GM19351 (cell line): ENCODE results near the gene PCNP.
"Not testable (repeated sequence)": the region's sequence is repeated elsewhere in the genome, so short reads cannot be mapped to it uniquely, and the experiment has no call there.

Source experiments
- ATAC-seq: cut with Tn5 transposase; IDR thresholded peaks from one replicate; pipeline ENCODE4 v1.9.1; 2021; ENCODE audit warnings: mild to moderate bottlenecking, moderate library complexity; ENCODE audit not compliant: unreplicated experiment

PCNP gene

DNA sequence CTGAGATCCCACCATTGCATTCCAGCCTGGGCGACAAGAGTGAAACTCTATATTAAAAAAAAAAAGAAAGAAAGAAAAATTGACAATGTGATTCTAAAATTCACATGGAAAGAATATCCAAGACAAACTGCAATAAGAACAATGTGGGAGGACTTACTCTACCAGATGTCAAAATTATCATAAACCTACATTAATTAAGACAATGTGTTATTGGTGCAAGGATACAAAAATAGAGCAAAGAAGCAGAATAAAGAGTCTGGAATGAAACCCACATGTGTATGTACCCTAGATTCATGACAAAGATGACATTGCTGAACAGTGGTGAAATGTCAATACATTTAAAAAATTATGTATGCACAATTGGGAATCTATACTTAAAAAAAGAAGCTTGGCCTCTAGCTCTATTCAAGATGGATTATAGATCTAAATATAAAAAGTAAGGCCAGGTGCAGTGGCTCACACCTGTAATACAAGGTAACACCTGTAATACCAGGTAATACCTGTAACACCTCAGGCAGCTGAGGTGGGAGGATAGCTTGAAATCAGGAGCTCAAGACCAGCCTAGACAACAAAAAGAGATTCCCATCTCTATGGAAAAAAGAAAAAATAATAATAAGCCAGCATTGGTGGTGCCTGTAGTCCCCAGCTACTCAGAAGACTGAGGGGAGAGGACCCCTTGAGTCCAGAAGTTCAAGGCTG lies 57.3 kb downstream of the PCNP start:
- no peak for ATAC-seq

DNA sequence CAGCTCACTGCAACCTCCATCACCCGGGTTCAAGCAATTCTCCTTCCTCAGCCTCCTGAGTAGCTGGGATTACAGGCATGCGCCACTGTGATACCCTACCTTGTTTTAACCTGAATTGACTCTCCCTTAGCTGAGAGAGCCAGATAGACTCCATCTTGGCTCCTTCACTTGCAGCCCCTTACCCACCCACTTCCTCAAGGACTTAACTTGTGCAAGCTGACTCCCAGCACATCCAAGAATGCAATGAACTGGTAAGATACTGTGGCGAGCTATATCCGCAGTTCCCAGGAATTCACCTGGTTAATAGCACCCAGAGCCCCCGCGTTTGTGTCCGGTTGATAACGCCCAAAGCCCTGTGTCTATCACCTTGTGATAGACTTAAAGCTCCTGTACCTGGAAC lies 58.0 kb downstream of the PCNP start:
- ATAC-seq: not testable (repeated sequence)

DNA sequence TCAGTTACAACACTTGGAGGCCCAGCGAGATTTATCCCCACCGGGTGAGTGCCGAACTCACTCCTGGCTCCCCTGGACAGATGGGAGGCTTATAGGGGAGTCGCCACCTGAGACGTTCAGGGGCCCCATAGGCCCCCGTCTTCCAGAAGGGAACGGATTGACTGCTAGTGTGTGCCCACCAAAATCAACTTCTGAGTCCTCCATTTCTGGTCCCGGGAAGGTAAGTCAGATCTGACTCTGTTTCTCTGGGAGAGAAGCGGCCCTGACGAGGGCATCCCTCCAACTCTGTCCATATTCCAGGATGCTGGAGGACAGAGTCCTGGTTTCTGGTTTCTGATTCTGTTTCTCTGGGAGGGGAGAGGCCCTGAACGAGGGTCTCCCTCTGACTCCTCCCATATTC lies 58.6 kb downstream of the PCNP start:
- ATAC-seq: no peak

DNA sequence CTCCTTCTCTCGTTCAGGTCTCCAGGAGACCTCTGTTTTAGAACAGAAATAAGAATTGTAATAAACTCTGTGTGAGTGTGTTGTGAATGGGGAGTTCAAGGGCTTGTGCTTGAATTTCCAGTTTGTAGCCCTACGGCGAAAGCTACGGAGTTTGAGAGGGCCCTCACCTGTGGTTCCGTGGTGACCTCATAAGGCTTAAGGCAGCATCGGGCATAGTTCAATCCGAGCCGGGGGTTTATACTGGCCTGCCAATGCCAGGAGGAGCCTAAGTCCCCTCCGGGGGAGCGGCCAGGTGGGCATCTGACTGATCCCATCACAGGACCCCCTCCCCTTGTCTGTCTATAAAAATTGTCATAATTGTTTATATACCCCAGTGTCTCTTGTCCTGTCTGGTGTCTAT lies 59.2 kb downstream of the PCNP start:
- ATAC-seq: no peak

DNA sequence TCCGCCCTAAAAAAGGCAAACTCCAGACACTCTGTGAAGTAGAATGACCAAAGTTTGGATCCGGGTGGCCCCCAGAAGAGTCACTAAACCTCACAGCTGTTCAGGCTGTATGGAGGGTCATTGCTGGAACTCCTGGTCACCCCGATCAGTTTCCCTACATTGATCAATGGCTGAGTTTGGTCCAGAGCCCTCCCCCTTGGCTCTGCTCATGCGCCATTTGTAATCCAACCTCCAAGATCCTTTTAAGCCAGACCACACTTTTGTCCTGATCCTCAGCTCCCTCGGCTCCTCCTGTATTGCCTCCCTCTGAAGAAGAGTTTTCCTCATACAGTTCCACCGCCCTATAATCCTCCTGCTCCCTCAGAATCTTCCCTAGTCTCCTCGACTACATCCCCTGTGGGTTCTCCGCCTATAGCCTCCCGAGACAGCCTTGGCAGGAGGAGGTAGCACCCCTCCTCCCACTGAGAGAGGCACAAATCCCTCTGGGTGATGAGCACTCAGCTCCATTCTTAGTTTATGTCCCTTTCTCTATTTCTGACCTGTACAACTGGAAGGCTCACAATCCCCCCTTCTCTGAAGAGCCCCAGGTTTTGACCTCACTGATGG lies 60.7 kb downstream of the PCNP start:
- ATAC-seq: no peak

DNA sequence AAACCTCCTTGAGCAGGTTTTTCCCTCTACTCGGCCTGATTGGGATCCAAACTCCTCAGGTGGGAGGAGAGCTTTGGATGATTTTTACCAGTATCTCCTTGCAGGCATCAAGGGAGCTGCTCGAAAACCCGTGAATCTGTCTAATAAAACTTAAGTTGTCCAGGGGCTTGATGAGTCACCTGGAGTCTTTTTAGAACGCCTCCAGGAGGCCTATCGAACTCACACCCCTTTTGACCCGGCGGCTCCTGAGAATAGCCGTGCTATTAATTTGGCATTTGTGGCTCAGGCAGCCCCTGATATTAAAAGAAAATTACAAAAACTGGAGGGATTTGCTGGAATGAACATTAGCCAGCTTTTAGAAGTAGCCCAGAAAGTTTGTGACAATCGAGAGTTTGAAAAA lies 61.4 kb downstream of the PCNP start:
- ATAC-seq: no peak

DNA sequence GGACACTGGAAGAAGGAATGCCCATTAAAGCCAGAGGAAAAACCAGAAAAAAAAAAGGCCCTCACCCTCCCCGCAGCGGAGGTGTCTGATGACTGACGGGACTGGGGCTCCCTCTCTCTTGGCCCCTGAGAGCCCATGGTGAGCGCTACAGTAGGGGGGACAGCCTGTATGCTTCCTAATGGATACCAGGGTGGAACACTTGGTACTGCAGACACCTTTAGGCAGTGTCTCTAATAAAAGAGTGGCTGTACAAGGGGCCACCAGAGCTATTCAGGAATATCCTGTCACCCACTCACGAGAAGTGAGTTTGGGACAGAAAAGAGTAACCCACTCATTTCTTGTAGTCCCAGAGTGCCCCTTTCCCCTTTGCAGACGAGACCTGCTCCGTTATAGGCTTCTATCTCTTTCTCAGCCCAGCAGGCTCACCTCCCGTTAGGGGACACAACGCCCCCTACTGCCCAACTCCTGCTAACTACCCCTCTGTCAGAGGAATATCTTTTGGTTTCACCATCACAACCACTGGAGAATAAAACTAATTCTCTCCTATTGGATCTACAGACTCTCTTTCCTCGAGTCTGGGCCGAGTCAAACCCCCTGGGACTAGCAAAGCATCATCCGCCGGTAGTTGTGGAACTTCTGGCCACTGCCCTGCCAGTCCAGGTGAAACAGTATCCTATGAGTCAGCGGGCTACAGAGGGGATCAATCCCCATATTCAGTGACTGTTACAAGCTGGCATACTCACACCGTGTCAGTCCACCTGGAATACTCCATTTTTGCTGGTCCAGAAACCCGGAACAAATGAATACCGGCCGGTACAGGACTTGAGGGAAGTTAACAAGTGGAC lies 62.2 kb downstream of the PCNP start:
- peak; percentile 98 for ATAC-seq

DNA sequence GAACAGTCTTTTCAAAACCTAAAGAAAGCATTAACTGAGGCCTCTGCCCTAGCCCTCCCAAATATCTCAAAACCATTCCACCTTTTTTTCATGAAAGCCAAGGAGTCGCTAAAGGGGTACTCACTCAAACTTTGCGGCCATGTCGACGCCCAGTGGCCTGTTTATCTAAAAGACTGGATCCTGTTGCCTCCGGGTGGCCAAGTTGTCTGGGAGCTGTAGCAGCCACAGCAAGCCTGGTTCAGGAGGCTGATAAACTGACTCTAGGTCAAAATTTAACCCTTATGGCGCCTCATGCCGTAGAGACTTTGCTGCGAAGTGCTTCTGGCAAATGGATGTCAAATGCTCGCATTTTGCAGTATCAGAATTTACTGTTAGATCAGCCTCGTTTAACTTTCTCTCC lies 63.5 kb downstream of the PCNP start:
- ATAC-seq: no peak

DNA sequence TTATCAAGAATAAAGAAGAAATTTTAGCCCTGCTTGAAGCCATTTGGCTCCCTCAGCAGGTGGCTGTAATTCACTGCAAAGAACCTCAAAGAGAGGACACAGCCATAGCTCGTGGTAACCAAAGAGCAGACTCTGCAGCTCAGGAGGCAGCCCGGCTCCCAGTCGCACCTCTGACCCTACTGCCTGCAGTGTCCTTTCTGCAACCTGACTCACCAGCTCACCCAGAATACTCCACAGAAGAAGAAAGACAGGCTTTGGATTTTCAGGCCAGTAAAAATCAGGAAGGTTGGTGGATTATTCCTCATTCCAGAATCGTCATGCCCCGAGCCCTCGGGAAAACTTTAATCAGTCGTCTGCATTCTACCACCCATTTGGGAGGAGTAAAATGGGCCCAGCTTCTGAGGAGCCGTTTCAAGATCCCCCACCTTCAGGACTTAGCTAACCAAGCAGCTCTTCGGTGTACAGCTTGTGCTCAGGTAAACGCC lies 64.3 kb downstream of the PCNP start:
- ATAC-seq: no peak

DNA sequence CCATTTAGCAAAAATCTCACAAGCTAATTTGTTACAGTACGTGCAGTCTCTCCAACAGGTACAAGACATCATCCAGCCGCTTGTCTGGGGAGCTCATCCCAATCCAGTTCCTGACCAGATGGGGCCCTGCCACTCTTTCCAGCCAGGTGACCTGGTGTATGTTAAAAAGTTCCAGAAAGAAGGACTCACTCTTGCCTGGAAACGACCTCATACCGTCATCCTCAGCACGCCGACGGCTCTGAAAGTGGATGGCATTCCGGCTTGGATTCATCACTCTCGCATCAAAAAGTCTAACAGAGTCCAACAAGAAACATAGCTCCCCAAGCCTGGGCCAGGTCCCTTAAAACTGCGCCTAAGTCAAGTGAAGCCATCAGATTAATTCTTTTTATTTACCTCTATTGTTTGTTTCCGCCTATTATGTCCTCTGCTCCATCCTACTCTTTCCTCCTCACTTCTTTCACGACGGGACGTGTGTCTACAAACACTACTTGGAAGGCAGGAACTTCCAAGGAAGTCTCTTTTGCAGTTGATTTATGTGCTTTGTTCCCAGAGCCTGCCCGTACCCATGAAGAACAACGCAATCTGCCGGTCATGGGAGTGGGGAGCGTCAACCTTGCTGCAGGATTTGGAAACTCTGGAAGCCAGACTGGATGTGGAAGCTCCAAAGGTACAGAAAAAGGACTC lies 65.4 kb downstream of the PCNP start:
- no peak for ATAC-seq

DNA sequence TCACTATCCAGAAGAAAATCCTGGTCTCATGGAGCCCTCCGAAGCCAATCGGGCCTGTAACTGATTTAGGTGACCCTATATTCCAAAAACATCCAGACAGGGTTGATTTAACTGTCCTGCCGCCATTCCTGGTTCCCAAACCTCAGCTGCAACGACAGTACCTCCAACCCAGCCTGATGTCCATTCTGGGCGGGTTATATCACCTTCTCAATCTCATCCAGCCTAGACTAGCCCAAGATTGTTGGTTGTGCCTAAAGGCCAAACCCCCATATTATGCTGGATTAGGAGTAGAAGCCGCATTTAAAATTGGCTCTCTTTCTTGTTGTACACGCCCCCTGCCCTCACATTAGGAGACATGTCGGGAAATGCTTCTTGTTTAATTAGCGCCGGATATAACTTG lies 66.3 kb downstream of the PCNP start:
- no peak for ATAC-seq

DNA sequence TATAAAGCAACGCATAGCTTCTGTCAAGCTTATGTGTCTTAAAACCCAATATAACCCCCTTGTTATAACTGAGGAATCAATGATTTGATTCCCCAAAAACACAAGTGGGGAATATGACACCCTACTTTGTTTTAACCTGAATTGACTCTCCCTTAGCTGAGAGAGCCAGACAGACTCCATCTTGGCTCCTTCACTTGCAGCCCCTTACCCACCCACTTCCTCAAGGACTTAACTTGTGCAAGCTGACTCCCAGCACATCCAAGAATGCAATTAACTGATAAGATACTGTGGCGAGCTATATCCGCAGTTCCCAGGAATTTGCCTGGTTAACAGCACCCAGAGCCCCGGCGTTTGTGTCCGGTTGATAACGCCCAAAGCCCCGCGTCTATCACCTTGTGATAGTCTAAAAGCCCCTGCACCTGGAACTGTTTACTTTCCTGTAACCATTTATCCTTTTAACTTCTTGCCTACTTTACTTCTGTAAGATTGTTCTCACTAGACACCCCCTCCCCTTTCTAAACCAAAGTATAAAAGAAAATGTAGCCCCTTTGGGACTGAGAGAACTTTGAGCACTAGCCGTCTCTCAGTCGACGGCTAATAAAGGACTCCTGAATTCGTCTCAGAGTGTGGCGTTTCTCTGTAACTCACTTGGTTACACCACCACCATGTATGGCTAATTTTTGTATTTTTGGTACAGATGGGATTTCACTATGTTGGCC lies 67.6 kb downstream of the PCNP start:
- not testable (repeated sequence) for ATAC-seq

DNA sequence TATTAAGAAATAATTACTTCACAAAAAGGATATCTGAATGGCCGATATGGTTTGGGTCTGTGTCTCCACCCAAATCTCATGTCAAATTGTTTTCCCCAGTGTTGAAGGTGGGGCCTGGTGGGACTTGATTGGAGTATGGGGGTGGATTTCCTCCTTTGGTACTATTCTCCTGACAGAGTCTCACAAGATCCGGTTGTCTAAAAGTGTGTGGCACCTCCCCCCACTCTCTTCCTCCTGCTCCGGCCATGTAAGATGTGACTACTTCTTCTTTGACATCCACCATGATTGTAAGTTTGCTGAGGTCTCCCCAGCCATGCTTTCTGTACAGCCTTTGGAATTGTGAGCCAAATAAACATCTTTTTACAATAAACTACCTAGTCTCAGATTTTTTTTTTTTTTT lies 68.5 kb downstream of the PCNP start:
- ATAC-seq: no peak

DNA sequence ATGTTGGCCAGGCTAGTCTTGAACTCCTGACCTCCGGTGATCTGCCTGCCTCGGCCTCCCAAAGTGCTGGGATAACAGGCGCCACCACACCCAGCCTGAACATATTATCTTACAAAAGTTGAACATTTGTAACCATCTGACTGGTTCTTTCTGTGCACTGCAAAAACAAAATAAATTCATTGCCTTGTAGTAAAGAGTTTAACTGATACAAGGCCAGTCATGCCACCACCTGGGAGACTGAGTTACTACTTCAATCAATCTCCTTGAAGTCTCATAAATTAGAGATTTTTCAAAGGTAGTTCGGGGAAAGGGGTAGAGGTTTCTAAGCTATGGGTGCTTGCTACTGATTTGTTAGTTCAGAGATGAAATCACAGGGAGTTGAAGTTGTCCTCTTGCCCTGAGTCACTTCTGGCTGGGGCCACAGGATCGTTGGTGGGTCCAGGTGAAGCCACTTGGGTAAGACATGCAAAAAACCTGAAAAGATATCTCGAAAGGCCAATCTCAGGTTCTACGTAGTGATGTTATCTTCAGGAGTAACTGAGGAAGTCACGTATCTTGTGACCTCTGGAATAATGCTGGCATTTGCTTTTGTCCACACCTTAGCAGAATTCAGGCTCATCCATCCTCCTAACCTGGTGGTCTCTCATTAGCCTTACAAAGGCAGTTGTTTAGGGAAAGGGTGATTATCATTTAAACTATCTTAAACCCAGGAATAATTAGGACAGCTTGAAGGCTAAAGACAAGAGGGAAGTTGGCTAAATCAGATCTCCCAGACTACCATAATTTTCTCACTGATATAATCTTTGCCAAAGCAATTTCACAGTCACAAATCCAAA lies 69.2 kb downstream of the PCNP start:
- ATAC-seq: no peak
